SK-N-SH treated with all-trans-retinoic acid at 6 μM for 48 hours (cell line): ENCODE results near the gene ZNF776.

ENCODE experiments used
- ARNTL ChIP-seq: fragments of 450-650 bp; formaldehyde crosslinking; IDR thresholded peaks from 2 replicates; pipeline ENCODE4 v1.5.0; 2020; ENCODE audit warnings: low read depth, mild to moderate bottlenecking, moderate library complexity, borderline replicate concordance
- BACH2 ChIP-seq: fragments of 250-450 bp; sonication (Bioruptor Pico); IDR thresholded peaks from 2 replicates; pipeline ENCODE4 v1.9.0; 2021; ENCODE audit warnings: mild to moderate bottlenecking, borderline replicate concordance
- ISL1 ChIP-seq: fragments of 250-450 bp; sonication (Bioruptor Pico); IDR thresholded peaks from 2 replicates; pipeline ENCODE4 v2.1.2; 2022; ENCODE audit warnings: mild to moderate bottlenecking, moderate library complexity
- OSR1 ChIP-seq: fragments of 250-450 bp; sonication (Bioruptor Pico); IDR thresholded peaks from 2 replicates; pipeline ENCODE4 v1.8.0; 2022; ENCODE audit warnings: moderate library complexity, mild to moderate bottlenecking, inconsistent platforms
- PATZ1 ChIP-seq: fragments of 250-450 bp; sonication (Bioruptor Pico); IDR thresholded peaks from 2 replicates; pipeline ENCODE4 v1.8.0; 2020; ENCODE audit warnings: mild to moderate bottlenecking, moderate library complexity, borderline replicate concordance
- RARB ChIP-seq: fragments of 250-450 bp; sonication (Bioruptor Pico); IDR thresholded peaks from 2 replicates; pipeline ENCODE4 v1.8.0; 2021; ENCODE audit warnings: mild to moderate bottlenecking, moderate library complexity
- ZFP3 ChIP-seq: fragments of 250-450 bp; sonication (Bioruptor Pico); IDR thresholded peaks from 2 replicates; pipeline ENCODE4 v1.5.0; 2020; ENCODE audit warnings: mild to moderate bottlenecking, moderate library complexity
- ZFP30 ChIP-seq: fragments of 450-650 bp; formaldehyde crosslinking; IDR thresholded peaks from 2 replicates; pipeline ENCODE4 v1.5.0; 2022; ENCODE audit warnings: mild to moderate bottlenecking, moderate library complexity
- ZNF70 ChIP-seq: fragments of 450-650 bp; formaldehyde crosslinking; IDR thresholded peaks from 2 replicates; pipeline ENCODE4 v1.5.0; 2020; ENCODE audit warnings: mild to moderate bottlenecking, moderate library complexity
- ZNF8 ChIP-seq: fragments of 450-650 bp; formaldehyde crosslinking; IDR thresholded peaks from 2 replicates; pipeline ENCODE4 v1.5.0; 2020; ENCODE audit warnings: mild to moderate bottlenecking, moderate library complexity

GRCh38 chr19:57709616-57710015 lies 37.0 kb upstream of the ZNF776 start:
- no peak for TF ChIP-seq ZNF8
- no peak for TF ChIP-seq OSR1 (CRISPR knock-in tag)
- TF ChIP-seq ZFP30 (CRISPR knock-in tag), result no peak
- TF ChIP-seq PATZ1 (CRISPR knock-in tag), result no peak
- TF ChIP-seq ZFP3 (CRISPR knock-in tag), result no peak
- TF ChIP-seq RARB (CRISPR knock-in tag), result no peak
- no peak for TF ChIP-seq ZNF70 (CRISPR knock-in tag)
- no peak for TF ChIP-seq ISL1 (CRISPR knock-in tag)
- TF ChIP-seq BACH2 (CRISPR knock-in tag), result no peak
- no peak for TF ChIP-seq ARNTL (CRISPR knock-in tag)
